ENCODE data around the gene TEX2. TPM values are rescaled to one million over a fixed set of nuclear protein-coding genes. Genes with fewer than 3 reads are reported as not detected.

TEX2 gene
- total and polyA plus RNA-seq, 7 experiments from 2014 or later, result 7.9 to 24.2 (median 14.4) TPM

DNA sequence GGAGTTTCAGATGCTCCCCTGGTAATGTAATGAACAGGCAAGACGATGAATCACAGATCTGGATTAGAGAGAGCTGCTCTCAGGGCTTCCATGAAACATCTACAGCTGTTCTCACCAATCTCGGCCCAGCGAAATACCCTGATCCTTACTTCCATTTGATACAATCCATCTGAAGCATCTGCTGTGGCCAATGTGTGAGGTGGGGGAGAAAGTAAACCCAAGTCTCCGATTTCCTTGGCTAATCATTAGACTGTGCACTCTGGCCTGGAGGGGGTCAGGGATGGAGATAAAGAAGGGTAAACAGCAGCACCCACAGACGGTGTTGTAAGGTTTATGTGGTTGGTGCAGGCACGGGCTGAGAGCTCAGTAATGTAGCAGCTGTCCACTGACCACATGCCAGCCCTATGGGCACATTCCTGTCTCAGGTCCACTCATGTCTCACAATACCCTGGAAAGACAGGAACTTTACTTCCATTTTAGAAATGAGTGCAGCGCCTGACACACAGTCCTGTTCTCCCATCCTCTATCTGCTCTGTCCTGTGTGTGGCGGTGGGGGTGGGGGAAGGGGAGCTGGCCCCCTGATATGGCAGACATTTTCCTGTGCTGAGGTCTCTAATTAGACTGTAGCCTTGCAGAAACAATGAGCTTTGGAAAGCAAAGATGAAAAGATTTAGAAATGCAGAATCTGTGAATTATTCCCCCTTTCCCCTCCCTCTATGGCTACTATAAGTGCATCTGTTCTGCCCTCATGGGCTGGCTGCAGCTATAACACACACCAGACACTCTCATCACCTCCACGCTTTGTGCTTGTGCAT, 84.8 kb downstream of the TEX2 start:
- POLR2A ChIA-PET, result interaction anchor here (0.6 to 1.7 kb wide), 4 partner anchors 10 to 32 kb away, joined by 4 to 5 read pairs (median 5); no protein-coding TSS in a partner anchor
- intact Hi-C loops (cut with micrococcal nuclease), result no loop called here
- H3K27ac ChIP-seq (ENCODE audit: low read depth, low read length), result no peak overlapping the region
- CTCF ChIA-PET, result no interaction called here
- Mint-ChIP-seq H3K4me1 (no peaks in the 10 kb centered on the region), H3K4me3 (no peak overlapping the region), H3K36me3 (peaks cover 0 to 40% (median 24%) of the 10 kb centered on the region in 5 donors), H3K27me3 (no peaks in the 10 kb centered on the region), H3K9me3 (peaks cover 0 to 5% (median 0%) of the 10 kb centered on the region in 11 donors), H3K27ac (no peak overlapping the region)
- H3K36me3 ChIP-seq (ENCODE audit: control insufficient read depth in 2 of 3, insufficient read depth in 3 of 3, low read length in 3 of 3), result peaks cover 0 to 37% (median 0%) of the 10 kb centered on the region in 3 experiments
- H3K4me3 ChIP-seq (ENCODE audit: low read length), result no peak overlapping the region
- no peaks in the 10 kb centered on the region for H3K9me3 ChIP-seq (ENCODE audit: control insufficient read depth in 2 of 3, low read length in 3 of 3)
- H3K4me1 ChIP-seq (ENCODE audit: control insufficient read depth in 2 of 2, insufficient read depth in 2 of 2, low read length in 2 of 2), result no peaks in the 10 kb centered on the region
- no peaks in the 10 kb centered on the region for H3K27me3 ChIP-seq (ENCODE audit: control insufficient read depth in 2 of 2, insufficient read depth in 2 of 2, low read length in 2 of 2)
- DNase-seq (no peak), ATAC-seq (no peak)

DNA sequence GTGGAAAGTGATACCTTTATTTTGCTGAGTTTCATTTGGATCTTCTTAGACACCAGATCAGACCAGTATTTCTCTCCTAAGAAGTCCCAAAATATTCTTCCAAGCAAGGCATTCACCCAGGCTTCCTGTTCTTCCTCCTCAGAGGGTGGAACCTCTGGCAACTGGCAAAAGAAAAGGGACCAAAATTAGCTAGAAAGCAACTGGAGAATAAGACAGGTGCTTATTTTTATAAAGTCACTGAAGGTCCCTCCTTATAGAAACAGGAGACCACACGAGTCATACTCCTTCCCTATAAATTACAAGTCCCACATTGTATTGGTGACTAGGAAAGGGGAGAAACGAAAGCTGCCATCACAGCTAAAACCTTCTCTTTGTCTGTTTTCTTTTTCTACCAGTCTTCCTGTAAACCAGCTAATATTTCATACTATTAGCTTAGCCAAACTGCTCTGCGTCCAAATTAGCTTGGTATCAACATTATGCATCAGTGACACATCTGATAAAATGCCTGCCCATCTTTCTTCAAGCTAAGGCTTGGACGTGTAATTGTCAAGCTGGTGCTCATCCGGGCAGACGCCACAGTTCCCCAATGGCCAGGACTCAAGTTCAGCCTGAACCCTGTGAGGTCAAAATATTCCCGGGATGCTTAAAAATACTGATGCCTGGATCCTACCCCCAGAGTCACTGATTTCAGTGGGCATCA, 85.6 kb downstream of the TEX2 start:
- Mint-ChIP-seq H3K9me3 (peaks cover 0 to 5% (median 0%) of the 10 kb centered on the region in 11 donors), H3K27me3 (no peaks in the 10 kb centered on the region), H3K4me1 (no peaks in the 10 kb centered on the region), H3K36me3 (peaks cover 3 to 43% (median 28%) of the 10 kb centered on the region in 5 donors), H3K27ac (no peak overlapping the region), H3K4me3 (no peak overlapping the region)
- intact Hi-C loops (cut with micrococcal nuclease), result no loop called here
- ATAC-seq (no peak), DNase-seq (no peak)
- Histone ChIP-seq H3K9me3 (ENCODE audit: control insufficient read depth in 2 of 3, low read length in 3 of 3) (no peaks in the 10 kb centered on the region), H3K4me3 (ENCODE audit: low read length) (no peak overlapping the region), H3K27ac (ENCODE audit: low read depth, low read length) (no peak overlapping the region), H3K36me3 (ENCODE audit: control insufficient read depth in 2 of 3, insufficient read depth in 3 of 3, low read length in 3 of 3) (peaks cover 0 to 37% (median 0%) of the 10 kb centered on the region in 3 experiments), H3K27me3 (ENCODE audit: control insufficient read depth in 2 of 2, insufficient read depth in 2 of 2, low read length in 2 of 2) (no peaks in the 10 kb centered on the region), H3K4me1 (ENCODE audit: control insufficient read depth in 2 of 2, insufficient read depth in 2 of 2, low read length in 2 of 2) (no peaks in the 10 kb centered on the region)
- ChIA-PET CTCF (no interaction called here), POLR2A (interaction anchor here (0.6 to 1.6 kb wide), 2 partner anchors 32 to 864 kb away, joined by 5 to 7 read pairs; no protein-coding TSS in a partner anchor)

DNA sequence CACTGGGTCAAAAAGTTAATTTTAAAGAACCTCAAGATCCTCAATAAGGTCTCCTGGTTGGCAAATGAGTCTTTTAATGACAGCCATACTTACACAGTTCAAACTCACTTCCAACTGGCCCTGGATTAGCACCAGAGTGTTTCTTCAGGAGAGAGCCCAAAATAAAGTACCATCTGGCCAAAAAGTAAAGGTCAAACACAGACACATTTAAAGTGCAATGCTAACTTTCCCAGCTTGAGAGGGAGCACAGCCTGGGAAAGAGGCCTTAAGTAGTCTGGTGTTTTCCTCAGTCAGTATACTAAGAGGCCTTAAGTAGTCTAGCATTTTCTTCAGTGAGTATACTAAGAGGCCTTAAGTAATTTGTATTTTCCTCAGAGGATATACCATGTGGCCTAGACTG, 86.5 kb downstream of the TEX2 start:
- CTCF ChIA-PET, result interaction anchor here (0.6 to 1.1 kb wide), 3 partner anchors 105 to 297 kb away, joined by 3 read pairs; no protein-coding TSS in a partner anchor
- Histone ChIP-seq H3K27me3 (ENCODE audit: control insufficient read depth in 2 of 2, insufficient read depth in 2 of 2, low read length in 2 of 2) (no peaks in the 10 kb centered on the region), H3K9me3 (ENCODE audit: control insufficient read depth in 2 of 3, low read length in 3 of 3) (no peaks in the 10 kb centered on the region), H3K27ac (ENCODE audit: low read depth, low read length) (no peak overlapping the region), H3K36me3 (ENCODE audit: control insufficient read depth in 2 of 3, insufficient read depth in 3 of 3, low read length in 3 of 3) (peaks cover 0 to 37% (median 0%) of the 10 kb centered on the region in 3 experiments), H3K4me3 (ENCODE audit: low read length) (no peak overlapping the region), H3K4me1 (ENCODE audit: control insufficient read depth in 2 of 2, insufficient read depth in 2 of 2, low read length in 2 of 2) (no peaks in the 10 kb centered on the region)
- ATAC-seq (no peak), DNase-seq (no peak)
- POLR2A ChIA-PET, result no interaction called here
- peaks cover 5 to 49% (median 32%) of the 10 kb centered on the region in 5 donors for H3K36me3 Mint-ChIP-seq
- no peaks in the 10 kb centered on the region for H3K4me1 Mint-ChIP-seq
- H3K9me3 Mint-ChIP-seq, result peaks cover 0 to 2% (median 0%) of the 10 kb centered on the region in 11 donors
- no peak overlapping the region for H3K4me3 Mint-ChIP-seq
- H3K27me3 Mint-ChIP-seq, result no peaks in the 10 kb centered on the region
- intact Hi-C loops (cut with micrococcal nuclease), result no loop called here
- H3K27ac Mint-ChIP-seq, result no peak overlapping the region

DNA sequence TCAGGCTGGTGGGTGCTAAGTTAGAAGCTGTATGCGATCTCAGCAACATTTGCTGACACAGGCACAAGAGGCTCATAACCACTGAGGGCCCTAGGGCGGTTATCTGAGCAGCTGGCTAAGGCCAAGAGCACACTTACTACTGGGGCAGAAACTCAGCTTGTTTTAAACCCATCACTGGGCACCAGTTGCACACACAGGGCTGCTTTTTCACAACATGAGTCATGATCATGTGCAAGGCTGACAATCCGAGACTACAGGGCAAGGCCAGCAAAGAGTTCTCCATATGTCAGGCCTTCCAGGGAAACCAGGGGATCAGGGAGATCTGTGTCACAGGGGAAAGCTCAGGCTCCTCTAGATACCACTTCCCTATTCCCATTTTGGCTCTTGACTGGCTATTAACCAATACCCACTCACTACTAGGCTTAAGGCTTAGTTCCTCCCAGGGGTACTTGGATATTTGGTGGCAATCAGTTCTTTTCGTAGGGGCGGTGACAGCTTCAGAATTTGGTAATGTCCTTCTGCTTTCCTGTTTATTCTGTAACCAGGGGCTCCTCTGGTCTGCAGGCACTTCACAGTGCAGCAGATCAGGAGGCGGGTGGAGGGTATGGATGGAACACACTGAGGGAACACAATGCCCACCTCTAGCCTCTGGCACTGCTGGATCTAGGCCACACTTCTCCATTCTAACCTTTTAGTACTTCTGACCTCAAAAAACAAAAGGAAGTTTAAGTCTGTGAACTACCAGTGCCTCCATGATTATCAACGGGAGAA, 88.2 kb downstream of the TEX2 start:
- POLR2A ChIA-PET, result no interaction called here
- no peaks in the 10 kb centered on the region for H3K9me3 ChIP-seq (ENCODE audit: control insufficient read depth in 2 of 3, low read length in 3 of 3)

DNA sequence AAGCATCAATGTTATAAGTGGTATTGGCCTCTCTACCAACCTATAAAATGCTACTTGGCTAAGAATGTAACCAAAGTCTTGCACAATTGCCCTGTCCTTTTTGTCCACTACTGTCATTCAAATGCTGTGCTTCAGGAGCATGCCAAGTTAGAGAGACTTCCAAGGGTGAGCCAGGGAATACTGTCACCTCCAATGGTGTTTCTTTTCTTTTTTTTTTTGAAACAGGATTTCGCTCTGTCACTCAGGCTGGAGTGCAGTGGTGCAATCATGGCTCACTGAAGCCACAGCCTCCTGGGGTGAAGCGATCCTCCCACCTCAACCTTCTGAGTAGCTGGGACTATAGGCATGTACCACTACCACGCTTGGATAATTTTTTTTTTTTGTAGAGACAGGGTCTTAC, 89.4 kb downstream of the TEX2 start:
- Histone ChIP-seq H3K4me3 (ENCODE audit: low read length) (no peak overlapping the region), H3K27ac (ENCODE audit: low read depth, low read length) (no peak overlapping the region), H3K36me3 (ENCODE audit: control insufficient read depth in 2 of 3, insufficient read depth in 3 of 3, low read length in 3 of 3) (peaks cover 0 to 43% (median 5%) of the 10 kb centered on the region in 3 experiments), H3K9me3 (ENCODE audit: control insufficient read depth in 2 of 3, low read length in 3 of 3) (no peaks in the 10 kb centered on the region), H3K4me1 (ENCODE audit: control insufficient read depth in 2 of 2, insufficient read depth in 2 of 2, low read length in 2 of 2) (no peaks in the 10 kb centered on the region), H3K27me3 (ENCODE audit: control insufficient read depth in 2 of 2, insufficient read depth in 2 of 2, low read length in 2 of 2) (no peaks in the 10 kb centered on the region)
- ChIA-PET CTCF (no interaction called here), POLR2A (interaction anchor here (0.9 kb wide), 1 partner anchor 34 kb away, joined by 4 read pairs; no protein-coding TSS in a partner anchor)
- H3K36me3 Mint-ChIP-seq, result peaks cover 11 to 46% (median 31%) of the 10 kb centered on the region in 5 donors
- H3K9me3 Mint-ChIP-seq, result no peaks in the 10 kb centered on the region
- intact Hi-C loops (cut with micrococcal nuclease), result no loop called here
- no peak for ATAC-seq
- DNase-seq, result no peak
- H3K4me3 Mint-ChIP-seq, result no peak overlapping the region
- H3K27me3 Mint-ChIP-seq, result no peaks in the 10 kb centered on the region
- H3K27ac Mint-ChIP-seq, result no peak overlapping the region
- peaks cover 0 to 4% (median 0%) of the 10 kb centered on the region in 7 donors for H3K4me1 Mint-ChIP-seq

More for the DNA sequence above, 88.2 kb downstream of the TEX2 start:
- no peak overlapping the region for H3K27ac Mint-ChIP-seq
- peaks cover 0 to 2% (median 0%) of the 10 kb centered on the region in 11 donors for H3K9me3 Mint-ChIP-seq
- DNase-seq (no peak), ATAC-seq (peak; percentile 88)
- intact Hi-C loops (cut with micrococcal nuclease), result no loop called here
- CTCF ChIA-PET, result no interaction called here
- Histone ChIP-seq H3K4me3 (ENCODE audit: low read length) (no peak overlapping the region), H3K27ac (ENCODE audit: low read depth, low read length) (no peak overlapping the region), H3K27me3 (ENCODE audit: control insufficient read depth in 2 of 2, insufficient read depth in 2 of 2, low read length in 2 of 2) (no peaks in the 10 kb centered on the region), H3K4me1 (ENCODE audit: control insufficient read depth in 2 of 2, insufficient read depth in 2 of 2, low read length in 2 of 2) (no peaks in the 10 kb centered on the region), H3K36me3 (ENCODE audit: control insufficient read depth in 2 of 3, insufficient read depth in 3 of 3, low read length in 3 of 3) (peaks cover 0 to 43% (median 5%) of the 10 kb centered on the region in 3 experiments)
- no peaks in the 10 kb centered on the region for H3K27me3 Mint-ChIP-seq
- H3K36me3 Mint-ChIP-seq, result peaks cover 11 to 57% (median 40%) of the 10 kb centered on the region in 5 donors
- H3K4me1 Mint-ChIP-seq, result peaks cover 0 to 4% (median 0%) of the 10 kb centered on the region in 7 donors
- H3K4me3 Mint-ChIP-seq, result no peak overlapping the region

DNA sequence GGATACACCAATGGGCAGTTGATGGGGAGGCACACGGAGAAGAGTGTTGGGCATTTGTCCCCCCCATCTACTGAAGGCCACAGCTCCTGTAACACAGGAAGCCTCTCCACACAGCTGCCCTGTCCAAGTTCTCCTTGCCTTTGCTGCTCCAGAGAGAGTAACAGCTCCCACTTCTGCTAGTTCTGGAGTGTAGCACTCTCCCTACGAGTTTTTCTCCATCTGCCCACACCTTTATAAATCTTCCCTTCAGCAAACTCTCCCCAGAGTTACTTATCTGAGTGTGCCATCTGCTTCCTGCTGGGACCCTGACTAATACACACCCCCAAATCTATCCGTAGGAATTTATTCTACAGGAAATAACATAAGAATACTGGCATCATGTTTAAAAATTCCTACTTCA, 90.5 kb downstream of the TEX2 start:
- Histone ChIP-seq H3K4me1 (ENCODE audit: control insufficient read depth in 2 of 2, insufficient read depth in 2 of 2, low read length in 2 of 2) (no peaks in the 10 kb centered on the region), H3K27ac (ENCODE audit: low read depth, low read length) (no peak overlapping the region), H3K9me3 (ENCODE audit: control insufficient read depth in 2 of 3, low read length in 3 of 3) (no peaks in the 10 kb centered on the region), H3K36me3 (ENCODE audit: control insufficient read depth in 2 of 3, insufficient read depth in 3 of 3, low read length in 3 of 3) (peaks cover 0 to 43% (median 5%) of the 10 kb centered on the region in 3 experiments), H3K4me3 (ENCODE audit: low read length) (no peak overlapping the region), H3K27me3 (ENCODE audit: control insufficient read depth in 2 of 2, insufficient read depth in 2 of 2, low read length in 2 of 2) (no peaks in the 10 kb centered on the region)
- DNase-seq (no peak), ATAC-seq (no peak)
- H3K4me1 Mint-ChIP-seq, result peaks cover 0 to 4% (median 0%) of the 10 kb centered on the region in 7 donors
- CTCF ChIA-PET, result no interaction called here
- no peak overlapping the region for H3K4me3 Mint-ChIP-seq
- no peak overlapping the region for H3K27ac Mint-ChIP-seq
- H3K27me3 Mint-ChIP-seq, result no peaks in the 10 kb centered on the region
- intact Hi-C loops (cut with micrococcal nuclease), result no loop called here
- H3K36me3 Mint-ChIP-seq, result peaks cover 10 to 48% (median 23%) of the 10 kb centered on the region in 5 donors
- POLR2A ChIA-PET, result interaction anchor here (0.5 kb wide), 1 partner anchor 1133 kb away, joined by 3 read pairs; no protein-coding TSS in a partner anchor
- no peaks in the 10 kb centered on the region for H3K9me3 Mint-ChIP-seq

Measured in naive thymus-derived CD4-positive, alpha-beta T cell (primary cell).